ENCODE results near the gene AIFM3. TPM values are rescaled to one million over a fixed set of nuclear protein-coding genes. Genes with fewer than 3 reads are reported as not detected.
A peak's percentile ranks its signal among the peaks of the same experiment; 100 is the strongest.

Gene AIFM3
- polyA plus RNA-seq, 1 donor from 2014 or later = 1.1 TPM

GRCh38 chr22:20964799-20965103 is 2.3 kb upstream of the AIFM3 start:
- Histone ChIP-seq H3K79me2 (replicated peaks; ENCODE audit: insufficient read depth, low read length) (no peaks in the 10 kb centered on the region), H3K9me3 (ENCODE audit: low read length) (no peaks in the 10 kb centered on the region), H4K20me1 (ENCODE audit: insufficient read depth) (no peaks in the 10 kb centered on the region), H3K27ac (ENCODE audit: low read length) (no peak overlapping the region), H3K9me2 (ENCODE audit: insufficient read depth, low read length) (no peaks in the 10 kb centered on the region), H3K4me3 (ENCODE audit: low read length) (peak overlapping the region; percentile 37), H3F3A (ENCODE audit: insufficient read depth, low read length, poor library complexity, severe bottlenecking) (no peaks in the 10 kb centered on the region), H3K36me3 (ENCODE audit: insufficient read depth, low read length) (no peaks in the 10 kb centered on the region), H3K27me3 (ENCODE audit: insufficient read depth, low read depth, low read length) (peaks cover 20% of the 10 kb centered on the region), H2AFZ (ENCODE audit: low read depth, low read length) (no peak overlapping the region), H3K4me2 (ENCODE audit: low read length) (no peak overlapping the region), H3K9ac (ENCODE audit: low read length) (no peak overlapping the region)
- TF ChIP-seq EP300 (conservative IDR thresholded peaks at IDR 0.05; ENCODE audit: poor library complexity, severe bottlenecking) (no peak), REST (IDR thresholded peaks at IDR 0.05; ENCODE audit: borderline replicate concordance) (no peak), CTCF (IDR thresholded peaks at IDR 0.05; ENCODE audit: poor library complexity, severe bottlenecking) (no peak), SMC3 (conservative IDR thresholded peaks at IDR 0.05; ENCODE audit: poor library complexity) (no peak), POLR2AphosphoS5 (IDR thresholded peaks at IDR 0.05) (no peak), MXI1 (conservative IDR thresholded peaks at IDR 0.05; ENCODE audit: poor library complexity, severe bottlenecking) (no peak), EZH2 (IDR thresholded peaks at IDR 0.05; ENCODE audit: borderline replicate concordance, insufficient read depth, low read length, poor library complexity, severe bottlenecking) (no peak), RAD21 (conservative IDR thresholded peaks at IDR 0.05) (no peak), TAF1 (IDR thresholded peaks at IDR 0.05; ENCODE audit: low read depth) (no peak)

GRCh38 chr22:20965104-20965887 is 1.8 kb upstream of the AIFM3 start:
- TF ChIP-seq REST (IDR thresholded peaks at IDR 0.05; ENCODE audit: borderline replicate concordance) = no peak
- Histone ChIP-seq H3F3A (ENCODE audit: insufficient read depth, low read length, poor library complexity, severe bottlenecking) (no peaks in the 10 kb centered on the region), H3K79me2 (replicated peaks; ENCODE audit: insufficient read depth, low read length) (no peaks in the 10 kb centered on the region), H3K9me2 (ENCODE audit: insufficient read depth, low read length) (no peaks in the 10 kb centered on the region), H3K27me3 (ENCODE audit: insufficient read depth, low read depth, low read length) (peaks cover 20% of the 10 kb centered on the region), H2AFZ (ENCODE audit: low read depth, low read length) (no peak overlapping the region), H3K36me3 (ENCODE audit: insufficient read depth, low read length) (no peaks in the 10 kb centered on the region), H4K20me1 (ENCODE audit: insufficient read depth) (no peaks in the 10 kb centered on the region), H3K9ac (ENCODE audit: low read length) (no peak overlapping the region), H3K27ac (ENCODE audit: low read length) (no peak overlapping the region), H3K4me2 (ENCODE audit: low read length) (no peak overlapping the region), H3K9me3 (ENCODE audit: low read length) (no peaks in the 10 kb centered on the region), H3K4me3 (ENCODE audit: low read length) (peak overlapping the region; percentile 40)

All from neural cell (in vitro differentiated cells).